Stimulated activated CD4-positive, alpha-beta T cell treated with anti-CD3 and anti-CD28 coated beads, Interleukin-4, amount 100 ng/mL, for 48 hours (primary cell): ENCODE data around the gene DCTN3.

ENCODE experiments used
- DNase-seq, 2 donors: peaks; one replicate each; pipeline ENCODE4 v3.0.0-alpha.2; 2020; ENCODE audit warnings: low read depth in 2 of 2

DCTN3 gene

GRCh38 chr9:34623374-34624235, 3.3 kb upstream of the DCTN3 start:
- no peak for DNase-seq

GRCh38 chr9:34615132-34615531, 5.2 kb downstream of the DCTN3 start:
- DNase-seq, result no peak

DNA sequence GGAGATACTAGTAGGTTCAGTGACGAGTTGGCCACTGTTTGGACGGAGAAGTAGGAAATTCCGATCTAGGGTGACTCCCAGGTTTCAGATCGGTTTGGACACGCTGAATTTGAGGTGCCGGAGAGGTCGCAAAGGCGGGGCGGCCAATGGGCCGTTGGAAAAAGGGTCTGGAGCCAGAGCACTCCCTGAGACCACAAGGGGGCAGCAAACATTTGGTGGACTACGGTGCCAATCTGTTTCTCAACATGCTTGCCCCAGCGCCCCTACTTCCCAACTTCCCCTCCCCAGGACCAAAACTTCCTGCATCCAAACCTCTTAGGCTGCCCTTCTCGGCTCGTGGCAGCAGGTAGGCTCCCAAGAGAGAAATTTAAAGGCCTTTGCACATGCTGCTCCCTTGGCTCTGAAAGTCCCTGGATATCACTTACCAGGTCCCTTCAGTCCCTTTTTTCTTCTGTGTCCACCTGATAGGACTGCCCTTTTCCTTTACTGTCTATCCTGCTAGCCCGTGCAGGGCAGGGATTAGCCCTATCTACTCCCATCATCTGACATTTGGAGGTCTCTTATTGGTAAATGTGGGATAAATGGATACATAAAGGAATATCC, 7.4 kb downstream of the DCTN3 start:
- peak; percentile 59 to 68 for DNase-seq

DNA sequence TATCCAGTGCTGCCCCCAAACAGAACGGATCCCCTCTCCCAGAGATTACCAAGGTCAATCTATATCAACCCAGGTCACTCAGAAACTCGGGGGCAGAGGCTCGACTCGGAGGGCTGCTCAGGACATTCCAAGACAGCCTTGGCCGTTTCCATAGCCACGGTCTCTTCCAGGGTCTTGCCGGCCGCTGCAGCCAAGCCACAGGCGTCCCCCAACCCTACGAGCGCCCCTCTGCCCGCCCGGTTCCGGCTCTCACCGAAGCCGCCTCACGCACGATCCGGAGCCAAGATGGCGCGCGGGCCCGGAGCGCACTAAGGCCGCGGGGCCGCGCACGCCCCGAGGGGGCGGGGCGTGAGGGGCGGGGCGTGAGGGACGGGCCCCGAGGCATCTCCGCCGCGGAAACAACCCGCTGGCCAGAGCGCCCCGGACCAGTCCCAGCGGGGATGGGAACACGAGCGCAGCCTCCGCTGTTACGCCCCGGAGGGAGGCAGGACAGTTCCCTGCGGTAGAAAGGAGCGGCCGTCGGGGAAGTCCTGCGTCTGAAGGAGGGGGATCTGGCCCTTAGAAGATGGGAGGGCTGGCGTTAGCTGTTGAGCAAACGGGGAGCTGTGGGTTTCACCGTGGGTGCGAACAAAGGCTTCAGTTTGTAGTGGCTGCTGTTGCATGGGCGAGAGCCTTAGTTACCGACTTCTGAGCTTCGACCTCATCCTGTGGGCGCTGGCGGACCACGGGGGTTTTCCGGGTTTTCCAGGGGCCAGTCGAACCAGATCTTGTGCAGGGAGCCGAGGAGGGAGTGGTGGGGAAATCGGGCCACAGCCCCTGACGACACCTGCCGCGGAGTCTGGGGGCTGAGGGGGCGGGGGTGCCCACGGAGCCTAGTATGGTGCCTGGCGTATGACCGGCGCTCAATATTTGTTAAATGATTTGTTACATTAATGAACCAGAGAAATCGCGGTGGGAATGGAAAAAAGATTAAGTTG, 8.2 kb downstream of the DCTN3 start, which contains the start of gene RPP25L:
Gene RPP25L (minus strand): TSS at position 287 of the 977 bp plus-strand sequence. CDS start 801 bp downstream, outside the sequence.
- peak; percentile 76 to 83 for DNase-seq

DNA sequence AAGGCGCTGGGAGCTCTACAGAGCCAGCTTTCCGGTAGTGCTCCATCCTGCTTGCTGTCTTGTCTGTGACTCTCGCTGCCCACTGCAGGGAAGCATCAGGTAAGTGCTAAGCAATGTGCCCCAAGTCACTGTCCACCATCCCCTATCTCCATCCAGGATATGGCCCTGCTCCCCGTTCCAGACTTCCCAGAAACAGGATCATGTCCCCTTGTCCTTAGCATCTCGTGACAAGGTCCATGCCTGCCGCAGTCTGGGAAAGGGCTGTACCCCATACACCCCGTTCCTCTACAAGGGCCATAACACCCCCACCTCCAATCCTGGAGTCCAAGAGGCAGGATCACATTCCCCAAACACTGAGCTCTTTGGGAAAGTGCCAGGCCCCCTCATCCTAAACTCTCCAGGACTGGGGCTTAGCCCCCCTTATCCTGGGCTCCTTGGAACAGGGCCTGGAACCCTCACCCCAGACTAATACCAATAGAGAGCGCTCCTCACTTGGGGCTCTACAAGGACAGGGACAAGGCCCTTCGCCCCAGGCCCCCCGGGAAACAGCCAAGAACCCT, 9.0 kb downstream of the DCTN3 start:
- no peak for DNase-seq

DNA sequence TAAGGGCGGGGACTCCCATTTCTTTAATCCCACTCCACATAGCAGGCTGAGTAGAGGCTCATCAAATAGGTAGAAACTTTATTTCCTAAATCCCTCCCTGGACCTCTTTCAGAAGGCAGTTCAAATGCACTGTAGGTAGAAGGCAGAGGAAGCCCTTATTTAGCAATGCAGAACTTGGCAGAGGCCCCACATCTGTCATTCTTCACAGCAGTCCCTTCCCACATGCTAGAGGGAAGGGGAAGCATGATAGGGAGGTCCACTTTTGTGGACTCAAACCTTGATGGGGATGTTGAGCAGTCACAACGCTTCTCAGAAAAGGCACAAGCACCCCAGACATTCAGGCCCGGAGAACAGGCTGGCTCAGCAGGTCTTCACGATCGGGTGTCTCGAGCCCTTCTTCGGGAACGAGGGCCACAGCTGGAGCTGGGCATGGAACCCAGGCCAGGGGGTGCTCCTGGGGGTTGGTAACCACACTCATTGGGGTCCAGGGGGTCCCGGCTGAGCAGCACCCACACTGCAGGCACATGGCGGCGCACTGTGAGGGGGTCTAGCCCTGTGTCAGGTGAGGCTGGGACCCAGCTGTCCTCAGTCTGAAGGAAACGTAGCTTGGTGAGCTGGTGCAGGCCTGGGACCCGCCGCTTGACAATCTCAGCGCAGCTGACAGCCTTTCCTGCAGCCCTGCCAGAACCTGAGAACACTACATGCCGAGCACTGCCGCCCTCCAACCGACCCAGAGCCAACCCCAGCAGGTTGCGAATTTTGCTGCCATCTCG, 9.7 kb downstream of the DCTN3 start:
- no peak for DNase-seq

- no peak for DNase-seq
These were observed 13.0 kb downstream of the DCTN3 start for GRCh38 chr9:34607331-34607730.

DNA sequence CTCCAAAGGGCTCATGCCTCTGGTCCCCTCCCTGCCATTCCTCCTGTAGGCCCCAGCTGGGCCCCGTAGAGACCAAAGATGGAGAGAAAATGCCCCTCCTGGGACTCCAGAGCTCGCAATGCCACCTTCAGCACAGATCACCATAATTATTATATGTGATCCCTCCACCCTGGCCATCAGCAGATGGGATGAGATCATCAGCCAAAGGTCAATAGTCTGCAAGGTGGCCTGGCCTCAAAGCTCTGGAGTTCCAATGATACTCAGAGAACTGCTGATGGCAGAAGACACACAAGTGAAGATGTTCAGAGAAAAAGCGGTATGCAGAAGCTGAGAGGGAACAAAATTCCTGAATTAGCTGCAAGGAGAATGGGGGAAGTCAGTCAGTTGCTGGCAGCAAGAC, 13.4 kb downstream of the DCTN3 start:
- DNase-seq, result no peak

DNA sequence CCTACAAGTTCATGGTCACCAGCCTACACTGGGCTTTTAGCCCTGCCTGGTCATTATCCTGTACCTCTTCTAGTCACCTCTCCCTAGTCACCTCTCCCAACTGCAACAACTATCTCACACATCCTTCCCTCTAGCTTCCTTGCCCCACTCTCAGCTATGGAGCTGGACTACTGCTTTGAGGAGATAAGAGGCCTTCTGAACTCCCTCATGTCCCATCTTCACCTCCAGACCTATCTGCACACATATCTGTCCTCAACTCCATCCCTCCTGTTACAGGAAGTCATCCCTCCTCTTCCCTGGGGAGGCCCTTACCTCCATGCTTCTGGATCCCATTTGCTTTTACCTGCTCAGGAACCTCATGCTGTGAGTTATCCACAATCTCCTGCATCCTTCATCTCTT, 14.1 kb downstream of the DCTN3 start:
- DNase-seq, result no peak

DNA sequence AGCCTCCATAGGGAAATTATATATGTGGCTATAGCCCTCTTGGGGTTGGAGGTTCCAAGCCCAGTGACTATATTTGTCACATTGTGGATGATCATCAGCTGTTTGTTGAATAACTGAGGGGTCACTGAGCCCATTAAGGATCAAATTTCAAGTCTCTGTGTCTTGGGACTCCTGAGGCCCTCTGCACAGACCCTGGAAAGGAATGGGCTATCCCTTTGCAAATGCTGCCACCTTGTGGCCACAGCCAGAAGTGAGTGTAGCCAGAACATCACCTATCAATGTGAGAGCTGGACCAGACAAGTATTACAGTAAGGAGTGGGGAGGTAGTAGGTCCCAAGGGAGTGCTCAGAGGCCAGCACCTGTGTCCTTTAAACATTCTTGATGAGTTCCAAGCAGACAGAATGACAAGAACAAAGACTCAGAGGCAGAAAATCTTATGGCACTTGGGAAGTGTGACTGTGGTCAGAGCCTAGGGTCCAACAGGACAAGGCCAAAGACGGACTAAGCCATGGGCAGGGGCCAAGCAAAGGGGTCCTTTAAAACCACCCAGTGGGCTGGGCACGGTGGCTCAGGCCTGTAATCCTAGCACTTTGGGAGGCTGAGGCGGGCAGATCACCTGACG, 16.6 kb downstream of the DCTN3 start:
- peak; percentile 69 to 83 for DNase-seq

DNA sequence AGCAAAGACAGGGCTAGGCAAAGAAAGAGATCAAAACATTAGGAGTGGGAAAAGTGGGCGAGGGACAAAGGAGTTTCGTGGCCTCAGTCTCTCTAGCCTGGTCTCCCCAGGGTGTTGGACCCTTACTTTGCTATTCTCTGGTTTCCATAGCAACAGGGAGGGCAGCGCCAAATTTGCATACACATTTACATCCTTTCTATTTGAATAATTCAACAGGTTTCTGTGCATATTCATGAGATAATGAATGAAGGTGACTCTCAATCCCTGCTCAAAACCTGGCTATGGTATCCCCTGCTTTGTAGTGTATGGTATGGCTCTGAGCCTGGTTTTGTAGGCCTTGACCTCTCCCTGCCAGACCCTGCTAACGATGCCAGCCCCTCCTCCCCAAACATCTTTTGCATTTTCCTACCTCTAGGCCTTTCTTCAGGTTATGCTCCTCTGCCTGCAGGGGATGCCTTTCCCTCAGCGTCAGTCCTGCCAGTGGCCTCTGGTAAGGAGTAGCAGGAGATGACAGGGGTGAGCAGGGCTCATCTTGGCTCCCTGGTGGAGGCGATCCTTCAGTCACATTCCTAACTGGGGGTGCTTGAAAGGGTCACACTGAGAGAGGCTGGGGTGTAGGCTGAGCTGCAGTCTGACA, 18.2 kb downstream of the DCTN3 start:
- no peak for DNase-seq

DNA sequence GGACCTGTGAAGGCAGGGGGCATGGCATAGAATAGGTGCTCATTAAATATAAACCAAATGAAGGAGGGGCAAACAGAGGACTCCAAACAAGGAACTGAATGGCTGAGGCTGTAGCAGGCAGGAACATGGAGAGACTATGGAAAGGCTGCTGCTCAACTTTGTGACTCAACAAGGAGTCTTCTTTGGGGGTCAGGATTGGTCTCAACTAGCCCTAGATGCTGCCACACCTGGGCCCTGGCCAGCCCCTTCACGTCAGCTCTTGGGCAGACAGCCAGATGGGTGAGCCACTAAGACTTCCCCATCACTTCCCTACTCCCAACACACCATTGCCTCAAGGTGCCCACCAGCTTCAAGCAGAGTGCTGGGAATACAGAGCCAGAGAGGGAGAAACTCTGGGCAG, 19.4 kb downstream of the DCTN3 start:
- no peak for DNase-seq

DNA sequence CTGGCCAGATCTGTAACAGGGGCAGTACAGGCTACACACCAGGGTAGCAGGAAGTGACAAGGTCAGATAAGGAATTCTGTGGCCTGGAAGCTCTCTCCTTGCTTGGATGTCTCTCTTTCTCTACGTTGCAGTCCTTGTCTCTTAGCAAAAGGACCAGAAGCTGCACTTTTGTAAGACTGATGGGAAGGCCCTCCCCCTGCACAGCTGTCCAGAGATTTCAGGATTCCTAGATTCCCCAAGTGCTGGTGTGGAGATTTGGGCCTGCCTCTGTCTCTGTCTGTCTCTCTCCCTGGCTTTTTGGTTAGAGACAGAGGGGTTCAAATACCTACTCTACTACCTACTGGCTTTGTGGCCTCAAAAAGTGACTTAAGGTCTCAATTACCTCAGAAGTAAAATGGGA, 20.7 kb downstream of the DCTN3 start:
- no peak for DNase-seq

GRCh38 chr9:34594177-34594576, 26.1 kb downstream of the DCTN3 start:
- no peak for DNase-seq

GRCh38 chr9:34592895-34593601, 27.2 kb downstream of the DCTN3 start:
- no peak for DNase-seq

- DNase-seq, result no peak
These were observed 28.1 kb downstream of the DCTN3 start for GRCh38 chr9:34591917-34592866.

DNA sequence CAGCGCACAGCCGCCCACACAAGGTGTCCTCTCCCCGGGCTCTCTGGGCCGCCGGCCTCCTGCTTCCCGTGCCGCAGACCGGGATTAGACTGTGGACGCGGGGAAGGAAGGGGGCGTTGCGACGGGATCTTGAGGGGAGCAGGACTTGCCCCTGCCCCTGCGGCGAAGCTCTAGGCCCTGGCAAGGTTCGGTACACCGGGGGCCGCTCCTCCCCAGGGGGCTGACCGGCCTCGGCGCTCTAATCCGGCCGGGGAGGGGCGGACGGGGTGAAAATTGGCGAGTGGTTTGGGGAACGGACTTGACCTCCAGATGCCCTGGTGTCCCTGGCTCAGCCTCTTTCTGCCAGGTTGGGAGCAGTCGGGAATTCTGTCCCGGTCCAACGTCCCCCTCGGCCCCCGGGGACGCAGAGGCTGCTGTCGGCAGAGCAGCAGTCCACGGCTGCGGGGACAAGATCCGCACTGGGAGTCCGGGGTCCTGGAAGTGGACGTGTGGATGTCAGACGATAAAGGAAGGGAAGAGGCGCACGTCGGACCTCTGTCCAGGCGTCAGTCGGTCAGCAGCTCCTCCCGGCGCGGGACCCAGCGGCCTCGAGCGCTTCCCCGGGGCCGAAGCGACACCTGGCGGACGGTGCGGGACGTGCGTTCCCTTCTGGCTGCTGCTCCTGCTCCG, 28.9 kb downstream of the DCTN3 start:
- peak; percentile 74 to 80 for DNase-seq
